ENCODE data around the gene NCF4. TPM values are rescaled to one million over a fixed set of nuclear protein-coding genes. Genes with fewer than 3 reads are reported as not detected.

NCF4 gene
- total and polyA plus RNA-seq, 2 of the 4 experiments (the other 2 are of a cell fraction), result not detected

Other genes with a start within 250 kb of the NCF4 start
- not detected in 2 replicates for gene CACNG2, start 157.3 kb upstream of the NCF4 start, total RNA-seq (2012; rRNA removed)
- gene CACNG2, start 157.3 kb upstream of the NCF4 start, polyA plus RNA-seq (2012; rRNA removed), result not detected in 2 replicates
- gene IFT27, start 84.9 kb upstream of the NCF4 start, total RNA-seq (2012; rRNA removed), result 14.5 and 18.3 TPM in 2 replicates
- 26.9 and 27.0 TPM in 2 replicates for gene IFT27, start 84.9 kb upstream of the NCF4 start, polyA plus RNA-seq (2012; rRNA removed)
- not detected in 2 replicates for gene PVALB, start 44.0 kb upstream of the NCF4 start, total RNA-seq (2012; rRNA removed)
- not detected in 2 replicates for gene PVALB, start 44.0 kb upstream of the NCF4 start, polyA plus RNA-seq (2012; rRNA removed)
- gene CSF2RB, start 52.6 kb downstream of the NCF4 start, total RNA-seq (2012; rRNA removed), result not detected in 2 replicates
- not detected in 2 replicates for gene CSF2RB, start 52.6 kb downstream of the NCF4 start, polyA plus RNA-seq (2012; rRNA removed)
- 26.9 and 31.7 TPM in 2 replicates for gene TST, start 158.4 kb downstream of the NCF4 start, total RNA-seq (2012; rRNA removed)
- 37.7 and 44.0 TPM in 2 replicates for gene TST, start 158.4 kb downstream of the NCF4 start, polyA plus RNA-seq (2012; rRNA removed)
- 19.2 and 22.5 TPM in 2 replicates for gene MPST, start 158.7 kb downstream of the NCF4 start, total RNA-seq (2012; rRNA removed)
- 43.0 and 60.2 TPM in 2 replicates for gene MPST, start 158.7 kb downstream of the NCF4 start, polyA plus RNA-seq (2012; rRNA removed)
- 28.3 and 29.2 TPM in 2 replicates for gene KCTD17, start 190.7 kb downstream of the NCF4 start, total RNA-seq (2012; rRNA removed)
- 37.3 and 37.8 TPM in 2 replicates for gene KCTD17, start 190.7 kb downstream of the NCF4 start, polyA plus RNA-seq (2012; rRNA removed)
- gene TMPRSS6, start 248.7 kb downstream of the NCF4 start, total RNA-seq (2012; rRNA removed), result not detected in 2 replicates
- not detected in 2 replicates for gene TMPRSS6, start 248.7 kb downstream of the NCF4 start, polyA plus RNA-seq (2012; rRNA removed)

Measured in IMR-90 (cell line).